Gastrocnemius medialis (tissue), 4 donors: ENCODE results near the gene ZFP36. TPM values are rescaled to one million over a fixed set of nuclear protein-coding genes. Genes with fewer than 3 reads are reported as not detected.

Experiments used
- ATAC-seq, 2 donors: fragments of 150-250 bp; one replicate each; pipeline ENCODE4 v1.9.1; 2016
- DNase-seq, 2 donors: peaks; one replicate each; pipeline ENCODE4 v3.0.0-alpha.2; 2019
- H3K27ac ChIP-seq, 4 donors: fragments of 200-600 bp; sonication (generic); 1 replicate in 1 of 4; 2 replicates in 3 of 4; pipeline ENCODE4 v1.5.1; 2016 to 2018; ENCODE audit warnings: mild to moderate bottlenecking in 2 of 4, moderate library complexity in 1 of 4
- H3K27me3 ChIP-seq, 3 donors: fragments of 200-600 bp; sonication (generic) in 2 of 3; 1 replicate in 1 of 3; 2 replicates in 2 of 3; pipeline versions ENCODE4 v1.5.1 to v1.6.0; 2016 to 2019; ENCODE audit warnings: mild to moderate bottlenecking in 1 of 3, moderate library complexity in 1 of 3
- H3K36me3 ChIP-seq, 2 donors: fragments of 200-600 bp; sonication (generic) in 1 of 2; one replicate each; pipeline ENCODE4 v1.5.1; 2017 to 2018
- H3K4me1 ChIP-seq, 2 donors: fragments of 200-600 bp; sonication (generic) in 1 of 2; one replicate each; pipeline ENCODE4 v1.5.1; 2016 to 2017; ENCODE audit warnings: mild to moderate bottlenecking in 2 of 2
- H3K4me3 ChIP-seq, 4 donors: fragments of 200-600 bp; sonication (generic) in 3 of 4; 1 replicate in 1 of 4; 2 replicates in 3 of 4; pipeline ENCODE4 v1.5.1; 2016 to 2019; ENCODE audit warnings: mild to moderate bottlenecking in 2 of 4
- H3K9me3 ChIP-seq, 3 donors: fragments of 200-600 bp; sonication (generic) in 2 of 3; 1 replicate in 1 of 3; 2 replicates in 2 of 3; pipeline ENCODE4 v1.5.1; 2016 to 2019
- POLR2A ChIP-seq, 2 donors: fragments of 450-650 bp; IDR thresholded peaks; one replicate each; pipeline ENCODE4 v1.6.1; 2017; ENCODE audit warnings: antibody characterized with exemption in 2 of 2, mild to moderate bottlenecking in 2 of 2, moderate library complexity in 2 of 2
- in situ Hi-C, 4 donors: fragments of 200-750 bp; cut with MboI; loops; one replicate each; pipeline versions ENCODE4 v1.15.0 to v1.8.0; 2017; ENCODE audit warnings: low sequenced_read_pairs in 4 of 4
- intact Hi-C: fragments of 100-400 bp; cut with DNase I; formaldehyde crosslinking; loops from one replicate; pipeline ENCODE4 v1.15.1; 2023; ENCODE audit warnings: low total_unique reads
- total RNA-seq, 4 donors: library from RNA; depleted of rRNA; stranded (reverse); fragments of >200 nt; gene quantifications; one replicate each; pipeline versions ENCODE4 v1.1.0 to v1.2.3, GENCODE V29; 2016
- TF ChIP-seq, protein P1 (sequence below), 5 experiments: fragments of 450-650 bp in 3 of 5; fragments of 200-600 bp in 2 of 5; sonication (generic) in 2 of 5; IDR thresholded peaks in 4 of 5; conservative IDR thresholded peaks in 1 of 5; 1 replicate in 4 of 5; 2 replicates in 1 of 5; pipeline ENCODE4 v1.5.1; 2016 to 2019; ENCODE audit warnings: antibody characterized with exemption in 5 of 5, mild to moderate bottlenecking in 3 of 5, moderate library complexity in 3 of 5

The ZFP36 gene
- total RNA-seq, 4 donors from 2014 or later, result 72.2 to 202 (median 132) TPM

- intact Hi-C loops (loop anchor here (10.0 kb wide), 5 partner anchors 573 to 1033 kb away; partner anchors contain the start of genes AKT2, ECH1, PSMD8 and SERTAD1), in situ Hi-C loops (no loop called here)
- Histone ChIP-seq H3K36me3 (peaks cover 6 to 23% of the 10 kb centered on the region in 2 donors), H3K27me3 (no peaks in the 10 kb centered on the region), H3K4me3 (peak overlapping the region; percentile 80 to 99 (median 94)), H3K4me1 (peaks cover 31 to 47% of the 10 kb centered on the region in 2 donors), H3K9me3 (no peaks in the 10 kb centered on the region), H3K27ac (peak overlapping the region; percentile 98 to 100 (median 100))
- TF ChIP-seq, protein P1, sequence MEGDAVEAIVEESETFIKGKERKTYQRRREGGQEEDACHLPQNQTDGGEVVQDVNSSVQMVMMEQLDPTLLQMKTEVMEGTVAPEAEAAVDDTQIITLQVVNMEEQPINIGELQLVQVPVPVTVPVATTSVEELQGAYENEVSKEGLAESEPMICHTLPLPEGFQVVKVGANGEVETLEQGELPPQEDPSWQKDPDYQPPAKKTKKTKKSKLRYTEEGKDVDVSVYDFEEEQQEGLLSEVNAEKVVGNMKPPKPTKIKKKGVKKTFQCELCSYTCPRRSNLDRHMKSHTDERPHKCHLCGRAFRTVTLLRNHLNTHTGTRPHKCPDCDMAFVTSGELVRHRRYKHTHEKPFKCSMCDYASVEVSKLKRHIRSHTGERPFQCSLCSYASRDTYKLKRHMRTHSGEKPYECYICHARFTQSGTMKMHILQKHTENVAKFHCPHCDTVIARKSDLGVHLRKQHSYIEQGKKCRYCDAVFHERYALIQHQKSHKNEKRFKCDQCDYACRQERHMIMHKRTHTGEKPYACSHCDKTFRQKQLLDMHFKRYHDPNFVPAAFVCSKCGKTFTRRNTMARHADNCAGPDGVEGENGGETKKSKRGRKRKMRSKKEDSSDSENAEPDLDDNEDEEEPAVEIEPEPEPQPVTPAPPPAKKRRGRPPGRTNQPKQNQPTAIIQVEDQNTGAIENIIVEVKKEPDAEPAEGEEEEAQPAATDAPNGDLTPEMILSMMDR (IDR thresholded peaks at IDR 0.05 in 4 of 5, conservative IDR thresholded peaks at IDR 0.05 in 1 of 5), result no peak
- TF ChIP-seq POLR2A (IDR thresholded peaks at IDR 0.05), result peak; percentile 16 to 55
- ATAC-seq (no peak), DNase-seq (peak; percentile 22 to 67)
Measured at GRCh38 chr19:39407660-39408391, 1.2 kb downstream of the ZFP36 start.

DNA sequence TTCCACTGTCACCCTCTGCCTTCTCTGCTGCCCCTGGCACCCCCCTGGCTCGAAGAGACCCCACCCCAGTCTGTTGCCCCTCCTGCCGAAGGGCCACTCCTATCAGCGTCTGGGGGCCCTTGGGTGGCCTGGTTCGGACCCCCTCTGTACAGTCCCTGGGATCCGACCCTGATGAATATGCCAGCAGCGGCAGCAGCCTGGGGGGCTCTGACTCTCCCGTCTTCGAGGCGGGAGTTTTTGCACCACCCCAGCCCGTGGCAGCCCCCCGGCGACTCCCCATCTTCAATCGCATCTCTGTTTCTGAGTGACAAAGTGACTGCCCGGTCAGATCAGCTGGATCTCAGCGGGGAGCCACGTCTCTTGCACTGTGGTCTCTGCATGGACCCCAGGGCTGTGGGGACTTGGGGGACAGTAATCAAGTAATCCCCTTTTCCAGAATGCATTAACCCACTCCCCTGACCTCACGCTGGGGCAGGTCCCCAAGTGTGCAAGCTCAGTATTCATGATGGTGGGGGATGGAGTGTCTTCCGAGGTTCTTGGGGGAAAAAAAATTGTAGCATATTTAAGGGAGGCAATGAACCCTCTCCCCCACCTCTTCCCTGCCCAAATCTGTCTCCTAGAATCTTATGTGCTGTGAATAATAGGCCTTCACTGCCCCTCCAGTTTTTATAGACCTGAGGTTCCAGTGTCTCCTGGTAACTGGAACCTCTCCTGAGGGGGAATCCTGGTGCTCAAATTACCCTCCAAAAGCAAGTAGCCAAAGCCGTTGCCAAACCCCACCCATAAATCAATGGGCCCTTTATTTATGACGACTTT is 2.0 kb downstream of the ZFP36 start:
- ATAC-seq (no peak), DNase-seq (peak; percentile 67 to 80)
- H3K27ac ChIP-seq, result peak overlapping the region; percentile 98 to 100 (median 100)
- H3K36me3 ChIP-seq, result peaks cover 6 to 23% of the 10 kb centered on the region in 2 donors
- no peaks in the 10 kb centered on the region for H3K27me3 ChIP-seq
- intact Hi-C loops, result loop anchor here (10.0 kb wide), 5 partner anchors 574 to 1034 kb away; partner anchors contain the start of genes AKT2, ECH1, PSMD8 and SERTAD1
- no peaks in the 10 kb centered on the region for H3K9me3 ChIP-seq
- TF ChIP-seq POLR2A (IDR thresholded peaks at IDR 0.05), result peak in 1 of 2 donors; percentile 45
- TF ChIP-seq, protein P1 (IDR thresholded peaks at IDR 0.05 in 4 of 5, conservative IDR thresholded peaks at IDR 0.05 in 1 of 5), result no peak
- H3K4me3 ChIP-seq, result peak overlapping the region; percentile 80 to 99 (median 94)
- H3K4me1 ChIP-seq, result peaks cover 31 to 40% of the 10 kb centered on the region in 2 donors
- in situ Hi-C loops, result no loop called here

DNA sequence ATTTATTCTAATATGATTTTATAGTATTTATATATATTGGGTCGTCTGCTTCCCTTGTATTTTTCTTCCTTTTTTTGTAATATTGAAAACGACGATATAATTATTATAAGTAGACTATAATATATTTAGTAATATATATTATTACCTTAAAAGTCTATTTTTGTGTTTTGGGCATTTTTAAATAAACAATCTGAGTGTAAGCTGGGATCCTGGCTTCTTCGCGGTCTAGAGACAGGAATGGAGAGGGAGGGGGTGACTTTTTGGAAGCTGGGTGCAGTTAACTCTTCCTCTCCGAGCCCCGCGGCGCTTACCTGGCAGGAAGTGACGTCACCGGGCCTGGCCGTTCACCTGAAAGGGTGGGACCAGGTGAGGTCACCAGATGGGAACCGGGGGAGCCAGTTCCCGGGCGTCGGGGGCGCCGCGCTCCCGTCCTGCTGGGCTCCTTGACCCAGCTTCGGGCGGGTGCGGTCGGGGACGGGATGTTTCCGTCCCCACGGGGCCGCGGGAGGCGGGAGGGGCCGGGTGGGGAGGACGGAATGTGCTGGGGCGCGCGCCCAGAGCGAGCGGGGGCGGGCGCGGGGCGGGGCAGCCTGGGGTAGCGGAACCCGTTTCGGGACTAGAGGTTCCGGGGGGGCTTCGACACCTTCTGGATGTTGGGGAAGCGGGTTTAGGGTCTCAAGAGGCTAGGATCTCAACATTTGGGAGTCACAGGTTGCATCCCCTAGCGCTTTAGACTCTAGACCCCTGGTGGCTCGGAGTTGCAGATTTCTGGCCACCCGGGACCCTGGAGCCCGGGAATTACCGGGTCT is 2.8 kb downstream of the ZFP36 start:
- Histone ChIP-seq H3K27ac (peak overlapping the region; percentile 98 to 100 (median 100)), H3K27me3 (no peaks in the 10 kb centered on the region), H3K36me3 (peaks cover 6 to 23% of the 10 kb centered on the region in 2 donors), H3K9me3 (no peaks in the 10 kb centered on the region), H3K4me3 (peak overlapping the region; percentile 80 to 99 (median 94)), H3K4me1 (peaks cover 27 to 36% of the 10 kb centered on the region in 2 donors)
- intact Hi-C loops (loop anchor here (5.0 to 10.0 kb wide), 7 partner anchors 425 to 1035 kb away; partner anchors contain the start of genes AKT2, DYRK1B, ECH1 and PSMD8), in situ Hi-C loops (no loop called here)
- TF ChIP-seq, protein P1 (IDR thresholded peaks at IDR 0.05 in 4 of 5, conservative IDR thresholded peaks at IDR 0.05 in 1 of 5), result peak in 1 of 5 experiments; percentile 6
- peak; percentile 79 to 89 for TF ChIP-seq POLR2A (IDR thresholded peaks at IDR 0.05)
- DNase-seq (peak; percentile 91 to 95), ATAC-seq (peak; percentile 21 to 22)
